NCI-H1436 treated with DMSO at 0.1 percent for 48 hours (cell line): ENCODE data around the gene ADH7.
"Not testable (repeated sequence)": the region's sequence is repeated elsewhere in the genome, so short reads cannot be mapped to it uniquely, and the experiment has no call there.

Experiments
- DNase-seq: peaks from one replicate; lab custom pipeline; 2025; lab: John Stamatoyannopoulos, UW

The ADH7 gene

GRCh38 chr4:99415762-99416161, 19.4 kb downstream of the ADH7 start:
- DNase-seq = not testable (repeated sequence)

DNA sequence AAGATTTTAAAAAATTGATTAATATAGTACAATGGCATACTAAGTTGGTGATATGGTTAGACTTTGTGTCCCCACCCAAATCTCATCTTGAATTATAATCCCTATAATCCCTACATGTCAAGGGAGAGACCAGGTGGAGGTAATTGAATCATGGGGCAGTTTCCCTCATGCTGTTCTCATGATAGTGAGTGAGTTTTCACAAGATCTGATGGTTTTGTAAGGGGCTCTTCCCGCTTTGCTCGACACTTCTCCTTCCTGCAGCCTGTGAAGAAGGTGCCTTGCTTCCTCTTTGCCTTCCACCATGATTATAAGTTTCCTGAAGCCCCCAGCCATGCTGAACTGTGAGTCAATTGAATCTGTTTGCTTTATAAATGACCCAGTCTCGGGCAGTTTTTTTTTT, 20.2 kb downstream of the ADH7 start:
- DNase-seq = not testable (repeated sequence)

DNA sequence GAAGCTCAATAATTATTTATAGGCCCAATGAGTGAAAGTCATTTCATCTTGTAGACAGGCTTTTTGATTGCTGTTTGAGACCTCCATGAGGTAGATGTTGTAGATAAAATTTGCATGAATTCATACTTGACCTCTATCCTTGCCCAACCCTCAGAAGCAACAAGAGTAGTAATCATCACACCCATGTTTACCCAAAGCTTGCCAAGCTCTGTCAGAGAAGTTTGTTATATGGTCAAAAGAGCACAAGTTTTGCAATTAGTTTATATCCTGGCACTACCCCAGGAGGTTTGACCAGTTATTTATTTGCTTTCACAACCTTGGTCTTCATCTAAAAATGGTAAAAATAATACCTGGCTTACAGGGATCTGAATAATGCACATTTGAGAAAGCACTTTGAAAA, 20.7 kb downstream of the ADH7 start:
- DNase-seq = no peak

DNA sequence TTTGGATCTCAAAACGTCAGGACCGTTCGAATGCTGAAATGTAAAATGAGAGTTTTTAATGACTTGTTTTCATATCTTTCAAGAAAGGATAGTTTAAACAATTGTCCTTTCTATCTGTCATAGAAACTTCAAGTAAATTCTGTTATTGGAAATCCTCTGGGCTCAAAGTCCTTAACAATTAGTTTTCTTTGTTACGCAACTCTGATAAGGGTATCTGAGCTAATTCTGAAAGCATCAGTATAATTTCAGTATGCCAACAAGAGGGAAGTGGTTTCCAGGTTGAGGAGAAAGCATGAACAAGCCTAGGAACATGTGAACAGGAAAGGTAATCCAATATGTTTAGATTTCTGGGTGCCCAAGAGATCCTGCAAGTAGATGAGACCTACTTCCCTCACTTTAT, 22.0 kb downstream of the ADH7 start:
- no peak for DNase-seq

GRCh38 chr4:99411041-99411440, 24.1 kb downstream of the ADH7 start:
- no peak for DNase-seq

GRCh38 chr4:99410075-99410474, 25.1 kb downstream of the ADH7 start:
- DNase-seq = no peak

GRCh38 chr4:99408346-99408745, 26.8 kb downstream of the ADH7 start:
- no peak for DNase-seq

DNA sequence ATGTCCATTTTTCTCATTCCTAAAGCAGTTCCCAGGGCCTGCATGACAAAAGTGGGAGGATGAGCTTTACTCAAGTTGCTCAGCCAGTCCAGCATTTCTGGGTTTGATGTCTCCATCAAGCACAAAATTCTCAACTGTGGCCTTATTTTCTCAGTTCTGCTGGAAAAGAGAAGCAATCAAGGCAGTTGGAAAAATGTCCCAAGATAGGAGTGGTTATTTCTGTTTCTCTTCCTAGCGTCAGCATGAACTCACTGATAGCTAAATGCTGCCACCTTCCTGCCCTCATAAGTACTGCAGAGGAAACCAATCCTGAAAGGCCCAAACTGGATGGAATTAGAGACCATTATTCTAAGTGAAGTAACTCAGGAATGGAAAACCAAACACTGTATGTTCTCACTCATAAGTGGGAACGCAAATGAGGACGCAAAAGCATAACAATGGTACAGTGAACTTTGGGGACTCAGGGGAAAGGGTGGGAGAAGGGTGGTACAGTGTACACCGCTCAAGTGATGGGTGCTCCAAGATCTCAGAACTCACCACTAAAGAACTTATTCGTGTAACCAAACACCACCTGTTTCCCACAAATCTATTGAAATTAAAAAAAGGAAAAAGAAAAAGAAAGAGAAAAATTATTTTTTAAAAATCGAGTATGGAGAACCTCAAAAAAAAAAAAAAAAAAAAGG, 29.6 kb downstream of the ADH7 start:
- DNase-seq = peak; percentile 1

GRCh38 chr4:99404595-99405287, 30.4 kb downstream of the ADH7 start:
- DNase-seq = no peak

GRCh38 chr4:99403380-99404184, 31.6 kb downstream of the ADH7 start:
- no peak for DNase-seq

- no peak for DNase-seq
These were observed 32.4 kb downstream of the ADH7 start for GRCh38 chr4:99402765-99403164.

- no peak for DNase-seq
These were observed 34.3 kb downstream of the ADH7 start for GRCh38 chr4:99400831-99401230.

DNA sequence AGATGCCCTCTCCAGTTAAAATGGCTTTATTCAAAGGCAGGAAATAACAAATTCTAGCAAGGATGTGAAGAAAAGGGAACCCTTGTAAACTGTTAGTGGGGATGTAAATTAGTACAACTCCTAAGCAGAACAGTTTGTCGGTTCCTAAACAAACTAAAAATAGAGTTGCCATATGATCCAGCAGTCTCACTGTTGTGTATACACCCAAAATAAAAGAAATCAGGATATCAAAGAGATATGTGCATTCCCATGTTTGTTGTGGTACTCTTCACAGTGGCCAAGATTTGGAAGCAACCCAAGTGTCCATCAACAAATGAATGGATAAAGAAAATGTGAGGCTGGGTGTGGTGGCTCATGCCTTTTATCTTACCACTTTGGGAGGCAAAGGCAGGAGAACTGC, 36.1 kb downstream of the ADH7 start:
- no peak for DNase-seq

GRCh38 chr4:99395595-99396364, 39.4 kb downstream of the ADH7 start:
- no peak for DNase-seq

- no peak for DNase-seq
These were observed 40.2 kb downstream of the ADH7 start for GRCh38 chr4:99394896-99395295.

DNA sequence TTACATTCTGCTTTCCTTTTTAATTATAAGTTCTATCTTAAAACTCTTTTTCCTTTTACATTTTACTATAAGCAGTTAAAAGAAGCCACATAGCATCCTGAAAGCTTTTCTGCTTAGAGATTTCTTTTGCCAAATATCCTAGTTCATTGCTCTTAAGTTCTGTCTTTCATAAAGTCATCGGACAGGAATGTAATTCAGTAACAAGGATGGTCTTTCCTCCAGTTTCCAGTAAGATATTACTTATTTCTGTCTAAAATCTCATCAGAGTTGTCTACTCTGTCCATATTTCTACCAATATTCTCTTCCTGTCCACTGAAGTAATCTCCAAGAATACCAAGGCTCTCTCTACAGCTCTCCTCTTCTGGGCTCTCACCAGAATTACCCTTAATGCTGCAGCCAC, 45.1 kb downstream of the ADH7 start:
- no peak for DNase-seq

- no peak for DNase-seq
These were observed 45.5 kb downstream of the ADH7 start for GRCh38 chr4:99389606-99390005.

DNA sequence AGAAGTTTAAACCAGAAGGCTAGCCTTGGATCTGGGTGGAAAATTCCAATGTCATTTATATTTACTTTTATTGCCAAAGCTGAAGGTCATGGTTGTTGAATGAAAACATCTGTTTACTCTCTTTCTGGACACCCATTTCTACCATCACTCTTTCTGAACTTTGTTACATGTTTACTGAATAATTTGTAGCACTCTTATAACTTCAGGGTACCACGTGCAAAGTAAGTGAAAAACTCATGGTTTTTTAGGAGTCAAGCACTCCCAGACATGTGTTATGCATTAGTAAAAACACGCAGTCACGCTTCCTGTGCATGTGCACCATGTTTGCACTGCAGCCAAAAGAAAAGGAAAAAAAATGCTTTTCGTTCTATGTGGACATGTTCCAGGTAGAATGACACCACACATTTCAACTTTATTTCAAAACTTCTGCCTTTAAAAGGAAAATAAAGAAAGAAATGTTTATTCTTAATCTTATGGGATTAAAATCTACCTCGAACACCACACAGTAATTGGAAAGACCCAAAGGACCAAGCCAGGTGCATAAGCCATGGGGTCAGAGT, 51.2 kb downstream of the ADH7 start:
- no peak for DNase-seq

GRCh38 chr4:99383399-99383798, 51.7 kb downstream of the ADH7 start:
- DNase-seq = no peak

DNA sequence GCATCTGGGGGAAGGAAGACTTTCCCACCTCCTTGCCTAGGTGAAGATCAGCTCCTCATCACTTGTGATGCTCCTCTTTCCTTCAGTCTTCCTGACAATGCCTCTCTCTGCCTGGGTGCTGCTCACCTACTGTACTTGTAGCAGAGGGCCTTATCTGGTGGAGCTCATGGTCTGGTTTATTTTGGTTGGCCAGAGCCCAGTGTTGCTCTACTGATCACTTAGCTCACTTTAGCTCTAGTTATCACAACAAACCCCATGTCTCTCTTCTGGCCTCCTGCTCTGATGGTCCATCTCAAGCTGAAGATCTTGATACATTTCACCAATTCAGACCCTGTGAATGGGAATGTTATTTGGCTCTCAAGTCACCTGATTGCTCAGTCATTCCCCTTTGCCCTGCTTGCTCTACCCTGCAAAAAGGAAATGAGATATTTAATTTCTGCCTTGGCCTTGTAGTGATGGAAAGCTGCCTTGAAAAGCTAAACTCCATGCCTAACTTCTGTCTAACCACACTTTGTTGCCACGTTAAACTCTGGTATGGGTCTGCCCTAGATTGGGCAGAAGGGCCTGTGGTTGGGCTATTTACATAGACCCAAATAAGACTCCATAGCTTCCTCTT, 52.3 kb downstream of the ADH7 start:
- DNase-seq = no peak

- DNase-seq = no peak
These were observed 53.5 kb downstream of the ADH7 start for GRCh38 chr4:99381588-99382175.
